HG03442 (cell line): ENCODE results near the gene MACO1.

Experiments used
- ATAC-seq: cut with Tn5 transposase; IDR thresholded peaks from one replicate; pipeline ENCODE4 v1.9.1; 2021; ENCODE audit warnings: mild to moderate bottlenecking, moderate library complexity; ENCODE audit not compliant: unreplicated experiment

Gene MACO1

DNA sequence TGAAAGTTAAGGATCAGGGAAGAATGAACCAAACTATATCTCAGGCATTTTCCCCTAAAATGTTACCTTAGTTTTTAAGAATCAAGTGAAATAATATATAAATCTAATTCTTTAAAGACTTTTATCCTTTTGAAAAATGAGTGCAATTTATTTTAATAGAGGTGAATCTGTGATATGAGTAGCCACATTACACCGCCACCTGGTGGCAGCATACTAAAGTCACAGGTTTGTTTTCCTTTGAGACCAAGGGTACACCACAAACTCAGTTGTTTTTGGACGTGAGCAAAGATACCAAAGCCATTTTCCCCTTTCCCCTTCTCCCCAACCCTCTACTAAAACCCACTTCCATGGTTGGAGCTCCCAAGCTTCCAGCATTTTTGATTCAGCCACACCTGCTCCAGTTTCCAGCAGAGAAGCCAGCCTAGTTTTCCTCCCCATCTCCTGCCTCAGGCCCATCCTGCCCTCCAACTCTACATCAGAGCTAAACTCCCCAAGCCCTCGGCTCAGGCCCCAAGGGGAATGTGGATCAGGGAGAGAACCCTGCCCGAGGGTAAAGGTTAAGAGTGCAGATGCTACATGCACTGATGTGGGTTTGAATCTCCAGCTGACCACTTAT lies 89.9 kb downstream of the MACO1 start:
- ATAC-seq = no peak

DNA sequence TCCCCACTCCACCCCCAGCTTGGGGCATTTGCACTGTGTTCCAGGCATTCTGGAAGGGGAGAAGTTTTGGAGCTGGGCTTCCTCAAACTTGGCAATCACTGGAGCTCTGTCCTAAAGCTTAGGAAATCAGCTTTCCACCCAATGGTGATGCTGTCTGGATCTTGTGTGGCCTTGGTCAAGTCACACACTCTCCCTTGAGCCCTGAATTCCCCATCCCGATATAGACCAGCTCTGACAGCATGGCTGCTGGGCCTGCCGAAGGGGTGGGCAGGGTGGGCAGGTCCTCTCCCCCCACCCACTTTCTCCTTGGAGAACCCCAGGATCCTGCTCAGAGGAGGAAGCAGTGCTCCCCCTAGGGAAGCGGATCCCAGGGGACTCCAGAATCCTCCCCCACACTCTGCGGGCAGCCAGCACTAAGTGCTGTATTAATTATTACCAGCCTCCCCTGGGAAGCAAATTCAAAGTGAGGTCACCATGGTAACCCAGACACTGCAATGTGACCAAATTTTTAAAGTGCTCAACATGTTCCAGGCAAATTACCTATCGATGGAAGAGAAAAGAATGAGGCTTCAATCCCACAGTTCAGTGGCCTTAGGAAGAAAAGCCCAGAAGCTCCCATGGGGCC lies 91.4 kb downstream of the MACO1 start:
- no peak for ATAC-seq

- ATAC-seq = no peak
Observed at GRCh38 chr1:25523542-25523941, 92.8 kb downstream of the MACO1 start.

GRCh38 chr1:25524568-25525360 lies 94.1 kb downstream of the MACO1 start:
- no peak for ATAC-seq

- ATAC-seq = no peak
Observed at GRCh38 chr1:25525361-25525688, 94.6 kb downstream of the MACO1 start.

GRCh38 chr1:25526753-25527152 lies 96.1 kb downstream of the MACO1 start:
- no peak for ATAC-seq

GRCh38 chr1:25527226-25527846 lies 96.6 kb downstream of the MACO1 start:
- no peak for ATAC-seq

DNA sequence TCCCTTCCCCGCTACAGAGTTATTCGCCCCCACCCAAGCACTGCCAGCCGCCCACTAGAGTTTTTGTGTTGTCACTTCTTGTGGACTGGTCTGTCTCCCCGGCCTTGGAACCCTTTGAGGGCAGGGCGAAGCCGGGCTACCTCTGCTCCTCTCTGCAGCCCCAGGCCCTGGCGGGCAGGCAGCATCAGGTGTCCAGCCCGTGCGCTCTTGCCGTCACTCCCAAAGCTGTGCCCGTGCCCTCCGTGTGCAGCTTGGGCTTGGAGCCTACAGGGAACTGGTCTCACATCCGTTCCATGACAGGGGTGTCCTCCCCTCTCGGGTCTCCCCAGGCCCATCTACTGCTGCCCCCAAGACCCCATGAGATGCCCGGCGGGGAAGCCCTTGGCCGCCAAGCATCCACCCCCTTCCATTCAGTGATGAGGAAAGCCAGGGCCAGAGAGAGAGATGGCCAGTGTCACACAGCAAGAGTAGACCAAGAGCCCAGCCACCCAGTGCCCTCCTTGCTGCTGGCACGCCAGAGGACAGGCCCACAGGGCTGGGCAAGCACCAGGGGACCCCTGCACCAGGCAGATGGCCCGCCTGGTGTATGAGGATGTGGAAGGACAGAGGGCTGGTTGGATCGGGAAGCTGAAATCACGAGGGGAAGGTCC lies 97.4 kb downstream of the MACO1 start:
- ATAC-seq = no peak

DNA sequence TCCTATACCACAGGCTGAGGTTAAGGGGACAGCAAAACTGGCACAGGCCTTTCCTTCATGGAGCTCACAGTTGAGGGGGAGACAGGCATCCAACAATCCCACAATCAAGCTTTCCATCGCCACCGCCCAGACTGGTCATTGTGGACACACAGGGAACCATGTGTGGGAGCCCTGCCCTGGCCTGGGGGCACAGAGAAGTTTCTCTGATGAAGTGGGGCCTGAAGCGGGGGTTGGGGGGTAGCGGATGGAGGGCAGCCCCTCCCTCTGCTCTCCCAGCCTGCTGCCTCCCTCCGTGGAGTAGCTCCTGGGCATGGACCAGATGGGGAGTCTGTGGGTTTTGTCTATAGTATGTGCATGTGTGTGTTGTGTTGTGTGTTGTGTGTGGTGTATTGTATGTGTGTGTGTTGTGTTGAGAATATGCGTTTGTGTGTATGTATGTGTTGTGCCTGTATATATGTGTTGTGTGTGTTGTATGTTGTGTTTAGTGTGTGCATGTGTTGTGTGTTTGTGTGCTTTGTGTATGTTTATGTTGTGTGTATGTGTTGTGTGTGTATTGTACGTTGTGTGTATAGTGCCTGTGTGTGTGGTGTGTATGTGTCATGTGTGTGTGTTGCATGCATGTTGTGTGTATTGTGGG lies 98.3 kb downstream of the MACO1 start:
- no peak for ATAC-seq

GRCh38 chr1:25529518-25530185 lies 99.0 kb downstream of the MACO1 start:
- ATAC-seq = no peak

DNA sequence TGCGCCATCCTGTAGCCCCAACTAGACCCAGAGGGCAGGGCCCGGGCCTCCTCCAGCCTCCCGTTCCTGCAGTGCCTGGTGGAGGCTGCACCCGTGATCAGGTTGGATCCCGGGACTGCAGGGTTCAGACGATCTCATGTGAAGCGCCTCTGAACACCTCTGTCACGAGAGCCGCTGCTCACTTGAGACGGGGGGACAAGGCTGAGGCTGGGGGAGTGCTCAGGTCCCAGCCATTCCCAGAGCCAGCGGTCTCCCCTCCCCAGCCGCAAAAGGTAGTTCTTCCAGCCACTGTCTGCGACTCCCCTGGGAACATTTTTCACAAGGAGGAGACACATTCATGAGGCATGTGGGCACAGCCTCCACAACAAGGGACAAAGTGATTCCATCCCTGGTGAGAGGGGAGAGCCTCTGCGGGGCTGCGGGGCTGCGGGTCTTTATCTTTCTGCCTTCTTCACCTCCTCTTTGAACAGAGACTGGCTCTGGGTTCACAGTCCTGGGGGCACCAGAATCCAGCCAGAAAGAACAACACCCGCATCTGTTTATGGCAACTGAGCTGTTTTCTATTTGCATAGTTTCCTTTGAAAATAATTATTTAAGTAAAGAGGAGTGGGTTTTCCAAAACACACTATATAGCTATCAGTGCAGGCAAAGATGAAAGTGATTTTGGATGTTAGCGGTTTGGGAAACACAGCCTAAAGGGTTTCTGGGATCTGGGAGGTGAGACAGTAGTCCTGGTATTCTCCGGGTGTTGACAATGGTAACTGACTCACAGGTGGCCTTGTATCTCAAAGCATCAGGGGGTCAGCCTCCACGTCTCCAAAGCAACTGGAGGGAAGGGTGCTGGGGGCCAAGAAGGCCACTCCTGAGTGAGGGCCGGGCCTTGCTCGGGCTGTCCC lies 99.7 kb downstream of the MACO1 start:
- no peak for ATAC-seq

DNA sequence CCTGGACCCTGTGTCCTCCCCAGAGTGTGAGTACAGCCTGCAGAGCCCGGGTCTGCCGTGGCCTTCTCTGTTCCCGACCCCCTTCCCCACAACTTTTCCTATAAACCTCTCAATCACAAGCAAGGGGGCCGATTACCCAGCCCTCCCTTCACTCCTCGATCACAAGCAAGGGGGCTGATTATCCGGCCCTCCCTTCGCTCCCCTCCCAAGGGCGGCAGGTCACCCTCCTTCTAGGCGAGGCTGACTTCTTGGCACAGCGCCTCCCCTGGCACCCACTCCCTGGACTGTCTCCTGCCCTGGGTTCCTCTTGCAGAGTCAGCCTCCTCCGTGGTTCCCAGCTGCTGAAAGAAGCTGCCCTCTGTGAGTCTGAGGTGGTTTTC lies 100.4 kb downstream of the MACO1 start:
- no peak for ATAC-seq

DNA sequence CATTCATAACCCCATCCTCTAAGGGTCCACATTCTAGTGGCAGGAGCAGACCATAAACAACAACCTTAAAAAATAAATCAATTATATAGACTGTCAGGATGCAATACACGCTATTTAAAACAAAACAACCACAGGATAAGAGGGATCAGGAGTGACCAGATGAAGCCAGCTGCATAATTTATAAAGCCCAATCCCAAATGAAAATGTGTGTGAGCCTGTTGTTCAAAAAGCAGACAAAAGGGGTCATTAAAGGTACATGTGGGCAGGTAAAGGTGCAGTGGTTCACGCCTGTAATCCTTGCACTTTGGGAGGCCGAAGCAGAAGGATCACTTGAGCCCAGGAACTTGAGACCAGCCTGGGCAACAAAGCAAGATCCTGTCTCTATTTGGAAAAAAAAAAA lies 102.3 kb downstream of the MACO1 start:
- no peak for ATAC-seq

- no peak for ATAC-seq
Observed at GRCh38 chr1:25533775-25534409, 103.2 kb downstream of the MACO1 start.

DNA sequence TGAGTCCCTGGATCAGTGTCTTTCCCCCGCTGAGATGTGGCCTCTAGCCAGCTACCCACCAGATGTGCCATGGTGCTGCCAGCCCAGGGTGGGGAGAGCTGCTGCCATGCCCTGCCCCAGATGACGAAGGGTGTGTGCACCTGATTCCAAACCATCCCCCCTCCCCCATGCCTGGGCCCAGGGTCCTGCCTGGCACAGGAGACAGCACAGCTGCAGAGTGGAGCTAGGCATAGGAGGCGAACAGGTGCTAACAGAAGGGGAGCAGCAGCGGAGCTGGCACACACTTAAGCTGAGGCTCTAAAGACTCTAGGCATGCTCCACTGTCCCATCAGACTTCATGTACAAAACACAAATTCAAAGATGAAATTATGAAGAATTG lies 103.7 kb downstream of the MACO1 start:
- no peak for ATAC-seq

DNA sequence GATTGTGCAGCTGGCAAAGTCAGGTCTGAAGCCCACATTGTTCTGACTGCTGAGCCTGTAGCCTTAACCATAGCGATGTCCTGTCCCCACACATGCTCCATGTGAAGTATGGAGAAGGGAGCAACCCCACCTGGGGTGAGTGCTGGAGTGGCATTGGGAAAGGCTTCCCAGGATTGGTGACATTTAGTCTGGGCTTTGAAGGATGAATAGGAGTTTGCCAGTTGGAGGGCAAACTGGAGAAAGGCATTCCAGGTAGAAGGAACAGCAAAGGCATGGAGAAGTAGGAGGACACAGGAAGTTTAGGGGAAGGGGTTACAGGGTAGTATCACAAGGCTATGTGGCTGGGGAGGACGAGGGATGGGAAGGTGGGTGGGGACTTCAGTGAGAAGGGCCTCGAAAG lies 105.4 kb downstream of the MACO1 start:
- ATAC-seq = no peak

GRCh38 chr1:25537153-25537831 lies 106.6 kb downstream of the MACO1 start:
- no peak for ATAC-seq

DNA sequence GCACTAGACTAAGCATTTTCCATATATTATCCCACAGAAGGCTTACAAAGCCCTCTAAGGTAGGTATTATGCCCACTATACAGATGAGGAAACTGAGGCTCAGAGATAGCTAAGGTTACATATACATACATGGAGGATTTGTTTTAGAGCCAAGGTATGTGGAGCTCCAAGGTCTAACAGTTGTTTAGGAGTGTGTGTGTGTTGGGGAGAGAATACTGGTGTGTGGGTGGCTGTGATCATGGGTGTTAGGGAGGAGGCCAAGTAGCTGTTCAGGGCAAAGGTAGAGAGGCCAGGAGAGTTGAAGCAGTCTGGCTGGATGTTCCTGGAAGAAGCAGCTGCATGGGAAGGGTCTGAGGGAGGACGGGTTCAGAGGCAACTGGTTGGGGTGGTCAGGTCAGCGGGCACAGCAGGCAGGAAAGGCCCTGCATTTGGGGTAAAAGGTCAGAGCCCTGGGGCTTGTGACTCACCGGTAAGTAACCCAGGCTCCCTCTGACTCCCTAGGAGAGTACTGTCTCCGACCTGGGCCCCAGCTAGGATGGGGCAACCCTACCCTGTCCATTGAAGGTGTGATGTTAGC lies 107.6 kb downstream of the MACO1 start:
- ATAC-seq = no peak
